NT2/D1 (cell line): ENCODE results near the gene PLEKHG1.

Source experiments
- YY1 ChIP-seq: IDR thresholded peaks from 2 replicates; pipeline ENCODE4 v1.6.1; 2011; ENCODE audit not compliant: insufficient read length, insufficient read depth
- ZNF274 ChIP-seq: IDR thresholded peaks from 2 replicates; pipeline ENCODE4 v1.6.1; 2011; ENCODE audit warnings: mild to moderate bottlenecking, low read depth, low read length

GRCh38 chr6:150573041-150573681 lies 26.5 kb upstream of the PLEKHG1 start:
- TF ChIP-seq YY1 (no peak), ZNF274 (no peak)
